Lung (tissue), 12 donors: ENCODE data around the gene FIGN. TPM values are rescaled to one million over a fixed set of nuclear protein-coding genes. Genes with fewer than 3 reads are reported as not detected.
A peak's percentile ranks its signal among the peaks of the same experiment; 100 is the strongest.

Experiments used
- ATAC-seq: fragments of 200-7000 bp; cut with Tn5 transposase; one replicate; pipeline ENCODE4 v1.9.1; 2020; ENCODE audit warnings: moderate number of reproducible peaks; ENCODE audit not compliant: insufficient read depth, low FRiP score
- DNase-seq, 3 donors: peaks; one replicate each; pipeline ENCODE4 v3.0.0-alpha.2; 2013 to 2017
- H3K27ac ChIP-seq, 2 donors: one replicate each; pipeline ENCODE4 v1.5.1; 2013; ENCODE audit warnings: mild to moderate bottlenecking in 2 of 2, moderate library complexity in 2 of 2, control low read depth in 1 of 2, inconsistent platforms in 1 of 2, low read depth in 1 of 2, low read length in 1 of 2
- H3K27me3 ChIP-seq, 3 donors: one replicate each; pipeline ENCODE4 v1.5.1; 2013; ENCODE audit warnings: low read length in 2 of 3; ENCODE audit not compliant: control insufficient read depth in 3 of 3, insufficient read depth in 3 of 3
- H3K36me3 ChIP-seq, 4 donors: one replicate each; pipeline ENCODE4 v1.5.1; 2013; ENCODE audit warnings: low read length in 4 of 4, mild to moderate bottlenecking in 1 of 4, moderate library complexity in 1 of 4; ENCODE audit not compliant: control insufficient read depth in 4 of 4, insufficient read depth in 4 of 4
- H3K4me1 ChIP-seq, 5 donors: one replicate each; pipeline ENCODE4 v1.5.1; 2013; ENCODE audit warnings: low read length in 5 of 5, mild to moderate bottlenecking in 2 of 5, moderate library complexity in 1 of 5; ENCODE audit not compliant: control insufficient read depth in 5 of 5, insufficient read depth in 5 of 5
- H3K4me3 ChIP-seq: one replicate; pipeline ENCODE4 v1.5.1; 2013; ENCODE audit warnings: mild to moderate bottlenecking, control low read depth, moderate library complexity
- H3K9ac ChIP-seq, 2 donors: one replicate each; pipeline ENCODE4 v1.5.1; 2013; ENCODE audit warnings: low read length in 2 of 2, control low read depth in 1 of 2; ENCODE audit not compliant: insufficient read depth in 1 of 2
- H3K9me3 ChIP-seq, 4 donors: one replicate each; pipeline ENCODE4 v1.5.1; 2013; ENCODE audit warnings: low read length in 3 of 4, mild to moderate bottlenecking in 1 of 4, moderate library complexity in 1 of 4; ENCODE audit not compliant: control insufficient read depth in 4 of 4, insufficient read depth in 3 of 4
- CTCF ChIP-seq: IDR thresholded peaks from 2 replicates; pipeline ENCODE4 v1.5.1; 2012; ENCODE audit warnings: mild to moderate bottlenecking; ENCODE audit errors: control extremely low read depth, extremely low read depth
- WGBS, 2 donors: extraction: QIAGEN DNeasy Blood & Tissue Kit; methylation state at CpG; one replicate each; pipeline ENCODE4 v1.1.7; 2013; 5-methylcytosine and 5-hydroxymethylcytosine counted together
- polyA plus RNA-seq, 2 donors: library from polyadenylated mRNA; stranded (reverse); fragments of 200-250 nt; gene quantifications; one replicate each; pipeline ENCODE4 v1.2.1, GENCODE V29; 2013
- total RNA-seq, 2 donors: library from RNA; depleted of rRNA in 1 of 2; stranded (reverse); fragments of >200 nt in 1 of 2; gene quantifications; one replicate each; pipeline ENCODE4 v1.2.1, GENCODE V29; 2014 to 2021
- donor health status: control.
- donor health status: control.
- donor health status: Bipolar disorder and iron deficiency.
- donor health status: healthy.
- donor health status: DM: yes; HTN: yes; CAD: no.

The FIGN gene
- total and polyA plus RNA-seq, 4 donors: 0.42 to 6.5 (median 3.0) TPM

GRCh38 chr2:163713534-163714311 lies 22.1 kb downstream of the FIGN start:
- Histone ChIP-seq H3K27me3 (no peaks in the 10 kb centered on the region), H3K4me3 (no peak overlapping the region), H3K36me3 (no peaks in the 10 kb centered on the region), H3K9me3 (no peaks in the 10 kb centered on the region), H3K4me1 (peaks cover 0 to 14% (median 4%) of the 10 kb centered on the region in 5 donors), H3K27ac (no peak overlapping the region), H3K9ac (no peak overlapping the region)
- WGBS, 2 donors: 69 to 74% methylated on average over 7 of the region's 7 CpGs
- TF ChIP-seq CTCF: no peak
- ATAC-seq (no peak), DNase-seq (peak; percentile 22 to 48 (median 32))

DNA sequence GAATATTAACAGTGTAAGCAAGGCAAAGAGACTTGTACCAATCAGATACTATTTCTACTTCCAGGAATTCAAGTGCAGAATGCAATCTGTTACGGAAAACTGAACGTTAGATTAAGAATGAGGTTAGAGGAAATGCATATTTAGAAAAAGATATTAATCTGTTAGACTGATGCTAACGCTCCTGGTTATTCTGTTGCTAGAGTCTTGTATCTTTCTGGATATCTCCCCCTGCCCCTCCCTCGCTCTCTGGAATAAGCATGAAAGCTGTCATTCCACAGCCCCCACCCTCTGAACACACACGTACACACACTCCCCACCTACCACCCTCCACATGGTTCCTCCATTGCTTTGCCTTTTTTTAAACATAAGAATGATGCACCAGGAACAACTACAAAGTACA lies 24.1 kb downstream of the FIGN start:
- DNase-seq (no peak), ATAC-seq (no peak)
- H3K4me1 ChIP-seq: peaks cover 0 to 11% (median 3%) of the 10 kb centered on the region in 5 donors
- no peak overlapping the region for H3K4me3 ChIP-seq
- H3K9ac ChIP-seq: no peak overlapping the region
- 66 to 67% methylated on average over 5 of the region's 5 CpGs for WGBS, 2 donors
- no peak for TF ChIP-seq CTCF
- H3K9me3 ChIP-seq: no peaks in the 10 kb centered on the region
- no peaks in the 10 kb centered on the region for H3K36me3 ChIP-seq
- H3K27me3 ChIP-seq: no peaks in the 10 kb centered on the region
- no peak overlapping the region for H3K27ac ChIP-seq

- DNase-seq (no peak), ATAC-seq (no peak)
- H3K4me3 ChIP-seq: no peak overlapping the region
- H3K4me1 ChIP-seq: peaks cover 0 to 11% (median 3%) of the 10 kb centered on the region in 5 donors
- no peak overlapping the region for H3K27ac ChIP-seq
- TF ChIP-seq CTCF: no peak
- no peak overlapping the region for H3K9ac ChIP-seq
- no peaks in the 10 kb centered on the region for H3K9me3 ChIP-seq
- no peaks in the 10 kb centered on the region for H3K36me3 ChIP-seq
- no peaks in the 10 kb centered on the region for H3K27me3 ChIP-seq
- 83% methylated on average over 4 of the region's 4 CpGs for WGBS, 2 donors
Measured at GRCh38 chr2:163711258-163711657, 24.6 kb downstream of the FIGN start.
